OCI-LY3 (cell line): ENCODE results near the gene SELENOI.

ENCODE experiments used
- H2AFZ ChIP-seq: fragments of 200-600, 300-600 bp; shearing (Covaris generic); 2 replicates; pipeline ENCODE4 v1.6.0; 2014; ENCODE audit warnings: antibody characterized with exemption, low read depth, low read length
- H3K27ac ChIP-seq: fragments of 200-600, 300-600 bp; sonication (generic); 2 replicates; pipeline ENCODE4 v1.5.1; 2014; ENCODE audit warnings: mild to moderate bottlenecking, low read length, moderate library complexity, mixed read lengths
- H3K27me3 ChIP-seq: fragments of 200-600, 300-600 bp; sonication (generic); 2 replicates; pipeline ENCODE4 v1.6.1; 2014; ENCODE audit warnings: low read depth, low read length, mixed read lengths
- H3K36me3 ChIP-seq: fragments of 200-600, 300-600 bp; sonication (generic); replicated peaks from 2 replicates; pipeline ENCODE3; 2014; ENCODE audit warnings: low read depth, low read length, mixed read lengths
- H3K4me1 ChIP-seq: fragments of 300-600, 200-600 bp; sonication (generic); 2 replicates; pipeline ENCODE4 v1.6.1; 2014; ENCODE audit warnings: low read length, mixed read lengths
- H3K4me2 ChIP-seq: fragments of 200-600, 300-600 bp; sonication (generic); 2 replicates; pipeline ENCODE4 v1.6.1; 2014; ENCODE audit warnings: low read length, mixed read lengths
- H3K4me3 ChIP-seq: fragments of 300-600, 200-600 bp; sonication (generic); 2 replicates; pipeline ENCODE4 v1.5.1; 2014; ENCODE audit warnings: antibody characterized with exemption, mild to moderate bottlenecking, low read length, moderate library complexity
- H3K79me2 ChIP-seq: fragments of 300-600, 200-600 bp; shearing (Covaris generic); 2 replicates; pipeline ENCODE4 v1.6.1; 2014; ENCODE audit warnings: mild to moderate bottlenecking, low read length, mixed read lengths
- H3K9ac ChIP-seq: fragments of 300-600, 200-600 bp; shearing (Covaris generic); 2 replicates; pipeline ENCODE4 v1.6.0; 2014; ENCODE audit warnings: mild to moderate bottlenecking, low read length, moderate library complexity
- H3K9me3 ChIP-seq: fragments of 200-600, 300-600 bp; shearing (Covaris generic); 2 replicates; pipeline ENCODE4 v1.6.1; 2014; ENCODE audit warnings: low read length, mixed read lengths; ENCODE audit not compliant: insufficient read depth
- H4K20me1 ChIP-seq: fragments of 200-600, 300-600 bp; sonication (generic); 2 replicates; pipeline ENCODE4 v1.6.1; 2016; ENCODE audit warnings: low read length, mixed read lengths; ENCODE audit not compliant: insufficient read depth
- EZH2phosphoT487 ChIP-seq: fragments of 200-600 bp; shearing (Covaris generic); IDR thresholded peaks from 2 replicates; pipeline ENCODE4 v1.6.1; 2018; ENCODE audit warnings: antibody characterized with exemption, mixed run types, low read depth
- TF ChIP-seq, protein P1 (sequence below): fragments of 200-600, 300-600 bp; sonication (generic); IDR thresholded peaks from 2 replicates; pipeline ENCODE4 v1.5.1; 2014; ENCODE audit warnings: antibody characterized with exemption, low read length, low read depth

SELENOI gene

DNA sequence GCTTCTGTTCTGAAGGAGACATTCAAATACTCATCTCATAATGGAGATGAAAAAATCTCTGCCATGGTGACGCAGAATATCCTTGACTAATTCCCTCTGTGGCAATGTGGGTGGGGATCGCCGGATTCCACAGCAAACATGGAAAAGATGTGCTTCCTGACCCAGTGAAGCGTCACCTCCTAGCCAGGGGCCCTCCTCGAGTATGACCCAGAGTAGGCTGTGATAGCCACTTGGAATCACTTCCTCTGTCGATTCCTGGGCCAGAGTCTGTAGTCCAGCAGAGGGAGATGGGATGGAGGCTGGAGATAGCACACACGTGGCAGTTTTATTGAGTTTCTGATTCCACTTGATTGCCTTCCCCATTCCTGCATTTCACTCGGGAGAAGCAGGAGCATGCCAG, 92.6 kb downstream of the SELENOI start:
- Histone ChIP-seq H3K79me2 (no peaks in the 10 kb centered on the region), H3K4me2 (no peak overlapping the region), H2AFZ (no peak overlapping the region), H3K27me3 (0 out of 2 replicates have a peak, but pooled peaks cover 4% of the 10 kb centered on the region), H3K9ac (no peak overlapping the region), H3K36me3 (no peaks in the 10 kb centered on the region), H3K9me3 (no peaks in the 10 kb centered on the region), H4K20me1 (no peaks in the 10 kb centered on the region), H3K27ac (no peak overlapping the region), H3K4me1 (no peaks in the 10 kb centered on the region), H3K4me3 (no peak overlapping the region)
- TF ChIP-seq, protein P1, sequence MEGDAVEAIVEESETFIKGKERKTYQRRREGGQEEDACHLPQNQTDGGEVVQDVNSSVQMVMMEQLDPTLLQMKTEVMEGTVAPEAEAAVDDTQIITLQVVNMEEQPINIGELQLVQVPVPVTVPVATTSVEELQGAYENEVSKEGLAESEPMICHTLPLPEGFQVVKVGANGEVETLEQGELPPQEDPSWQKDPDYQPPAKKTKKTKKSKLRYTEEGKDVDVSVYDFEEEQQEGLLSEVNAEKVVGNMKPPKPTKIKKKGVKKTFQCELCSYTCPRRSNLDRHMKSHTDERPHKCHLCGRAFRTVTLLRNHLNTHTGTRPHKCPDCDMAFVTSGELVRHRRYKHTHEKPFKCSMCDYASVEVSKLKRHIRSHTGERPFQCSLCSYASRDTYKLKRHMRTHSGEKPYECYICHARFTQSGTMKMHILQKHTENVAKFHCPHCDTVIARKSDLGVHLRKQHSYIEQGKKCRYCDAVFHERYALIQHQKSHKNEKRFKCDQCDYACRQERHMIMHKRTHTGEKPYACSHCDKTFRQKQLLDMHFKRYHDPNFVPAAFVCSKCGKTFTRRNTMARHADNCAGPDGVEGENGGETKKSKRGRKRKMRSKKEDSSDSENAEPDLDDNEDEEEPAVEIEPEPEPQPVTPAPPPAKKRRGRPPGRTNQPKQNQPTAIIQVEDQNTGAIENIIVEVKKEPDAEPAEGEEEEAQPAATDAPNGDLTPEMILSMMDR, result no peak
- TF ChIP-seq EZH2phosphoT487, result no peak

DNA sequence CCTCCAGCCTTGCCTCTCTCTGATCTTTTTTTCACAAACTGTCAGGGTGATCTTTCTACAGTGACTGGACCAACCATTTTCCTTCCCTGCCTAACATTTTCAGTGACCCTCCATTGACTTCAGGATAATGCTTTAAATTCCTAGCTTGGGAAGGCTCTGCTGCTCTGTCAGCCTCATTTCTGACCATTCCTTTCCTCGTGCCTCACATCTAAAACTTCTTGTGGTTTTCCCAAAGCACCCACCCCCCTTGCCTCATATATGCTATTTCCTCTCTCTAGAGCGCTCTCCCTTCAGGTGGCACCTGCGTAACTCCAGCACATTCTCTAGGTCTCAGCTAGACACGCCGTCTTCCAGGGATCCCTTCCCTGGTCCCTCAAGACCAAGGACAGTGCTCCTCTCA, 93.0 kb downstream of the SELENOI start:
- no peaks in the 10 kb centered on the region for H3K36me3 ChIP-seq
- H3K9ac ChIP-seq, result no peak overlapping the region
- no peaks in the 10 kb centered on the region for H3K4me1 ChIP-seq
- TF ChIP-seq, protein P1, result no peak
- no peak for TF ChIP-seq EZH2phosphoT487
- no peak overlapping the region for H3K4me2 ChIP-seq
- no peak overlapping the region for H2AFZ ChIP-seq
- H3K79me2 ChIP-seq, result no peaks in the 10 kb centered on the region
- H3K9me3 ChIP-seq, result no peaks in the 10 kb centered on the region
- 0 out of 2 replicates have a peak, but pooled peaks cover 4% of the 10 kb centered on the region for H3K27me3 ChIP-seq
- no peak overlapping the region for H3K4me3 ChIP-seq
- H4K20me1 ChIP-seq, result no peaks in the 10 kb centered on the region
- no peak overlapping the region for H3K27ac ChIP-seq

DNA sequence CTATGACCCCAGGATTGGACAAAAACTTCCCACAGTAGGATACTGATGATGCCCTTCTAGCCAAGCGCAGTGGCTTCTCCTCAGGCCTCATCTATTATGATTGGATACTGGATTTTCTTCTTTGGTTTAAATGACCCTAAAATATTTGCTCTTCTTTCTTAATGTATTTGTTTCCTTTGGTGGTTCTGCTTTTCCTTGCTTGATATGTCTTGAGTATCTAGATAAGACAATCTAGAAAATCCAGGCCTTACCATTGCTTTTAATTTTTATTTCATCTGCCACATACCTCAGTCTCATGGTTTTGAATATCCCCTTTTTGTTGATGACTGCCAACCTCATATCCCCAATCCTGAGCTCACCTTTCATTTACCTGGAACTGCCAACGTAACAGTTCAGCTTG, 96.4 kb downstream of the SELENOI start:
- Histone ChIP-seq H3K79me2 (no peaks in the 10 kb centered on the region), H2AFZ (no peak overlapping the region), H3K36me3 (no peaks in the 10 kb centered on the region), H4K20me1 (no peaks in the 10 kb centered on the region), H3K4me2 (no peak overlapping the region), H3K27ac (no peak overlapping the region), H3K9me3 (no peaks in the 10 kb centered on the region), H3K27me3 (0 out of 2 replicates have a peak, but pooled peaks cover 2% of the 10 kb centered on the region), H3K4me1 (no peaks in the 10 kb centered on the region), H3K4me3 (no peak overlapping the region), H3K9ac (no peak overlapping the region)
- TF ChIP-seq, protein P1, result no peak
- TF ChIP-seq EZH2phosphoT487, result no peak

DNA sequence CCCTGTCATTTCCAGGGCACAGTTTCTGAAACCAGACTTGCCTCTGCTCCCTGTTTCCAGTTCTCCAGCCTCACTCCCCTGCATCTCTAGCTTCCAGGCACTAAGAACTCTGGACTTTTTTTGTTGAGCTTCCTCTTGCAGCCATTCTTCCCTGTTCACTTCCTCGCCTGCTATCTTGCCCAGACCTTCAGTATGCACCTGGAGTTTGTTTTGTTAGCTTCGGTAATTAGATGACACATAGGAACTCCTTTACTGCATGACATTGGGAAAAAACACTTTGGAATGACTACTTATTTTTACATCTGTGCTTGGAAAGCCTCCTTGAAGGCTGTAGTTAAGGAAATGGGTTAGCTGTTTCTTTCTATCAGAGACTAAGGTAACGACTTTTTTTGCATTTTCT, 96.8 kb downstream of the SELENOI start:
- Histone ChIP-seq H3K4me2 (no peak overlapping the region), H3K4me1 (no peaks in the 10 kb centered on the region), H3K27ac (no peak overlapping the region), H3K4me3 (no peak overlapping the region), H3K79me2 (no peaks in the 10 kb centered on the region), H4K20me1 (no peaks in the 10 kb centered on the region), H3K27me3 (0 out of 2 replicates have a peak, but pooled peaks cover 2% of the 10 kb centered on the region), H3K36me3 (no peaks in the 10 kb centered on the region), H3K9me3 (no peaks in the 10 kb centered on the region), H2AFZ (no peak overlapping the region), H3K9ac (no peak overlapping the region)
- TF ChIP-seq EZH2phosphoT487, result no peak
- TF ChIP-seq, protein P1, result no peak
